Thyroid gland (tissue), 4 donors: ENCODE data around the gene SOAT2.

Source experiments
- CTCF ChIP-seq, 6 experiments: fragments of 200-600 bp in 3 of 6; fragments of 450-650 bp in 3 of 6; sonication (generic) in 3 of 6; IDR thresholded peaks; one replicate each; pipeline ENCODE4 v1.5.1; 2016 to 2019; ENCODE audit warnings: antibody characterized with exemption in 6 of 6, mild to moderate bottlenecking in 2 of 6, inconsistent platforms in 1 of 6, moderate library complexity in 1 of 6
- POLR2A ChIP-seq, 2 donors: fragments of 450-650 bp; IDR thresholded peaks; one replicate each; pipeline ENCODE4 v1.6.1; 2017; ENCODE audit warnings: antibody characterized with exemption in 2 of 2, mild to moderate bottlenecking in 2 of 2, moderate library complexity in 1 of 2

- TF ChIP-seq CTCF (IDR thresholded peaks at IDR 0.05) (no peak), POLR2A (IDR thresholded peaks at IDR 0.05) (no peak)
These were observed 11.5 kb upstream of the SOAT2 start for GRCh38 chr12:53091756-53092155.
